Ovary (tissue), 3 donors: ENCODE data around the gene RAB10.

ENCODE experiments used
- EP300 ChIP-seq: sonication (generic); formaldehyde crosslinking; IDR thresholded peaks from one replicate; pipeline ENCODE4 v1.6.1; 2017; ENCODE audit warnings: antibody characterized with exemption
- POLR2A ChIP-seq: fragments of 450-650 bp; IDR thresholded peaks from one replicate; pipeline ENCODE4 v1.6.1; 2017; ENCODE audit warnings: antibody characterized with exemption, mild to moderate bottlenecking, moderate library complexity
- TF ChIP-seq, protein P1 (sequence below), 3 donors: fragments of 450-650 bp in 2 of 3; fragments of 200-600 bp in 1 of 3; IDR thresholded peaks; one replicate each; pipeline versions ENCODE4 v1.5.1 to v1.8.0; 2016 to 2022; ENCODE audit warnings: antibody characterized with exemption in 3 of 3, mild to moderate bottlenecking in 1 of 3
- donor health status: DM: no; HTN: no; CAD: no.

DNA sequence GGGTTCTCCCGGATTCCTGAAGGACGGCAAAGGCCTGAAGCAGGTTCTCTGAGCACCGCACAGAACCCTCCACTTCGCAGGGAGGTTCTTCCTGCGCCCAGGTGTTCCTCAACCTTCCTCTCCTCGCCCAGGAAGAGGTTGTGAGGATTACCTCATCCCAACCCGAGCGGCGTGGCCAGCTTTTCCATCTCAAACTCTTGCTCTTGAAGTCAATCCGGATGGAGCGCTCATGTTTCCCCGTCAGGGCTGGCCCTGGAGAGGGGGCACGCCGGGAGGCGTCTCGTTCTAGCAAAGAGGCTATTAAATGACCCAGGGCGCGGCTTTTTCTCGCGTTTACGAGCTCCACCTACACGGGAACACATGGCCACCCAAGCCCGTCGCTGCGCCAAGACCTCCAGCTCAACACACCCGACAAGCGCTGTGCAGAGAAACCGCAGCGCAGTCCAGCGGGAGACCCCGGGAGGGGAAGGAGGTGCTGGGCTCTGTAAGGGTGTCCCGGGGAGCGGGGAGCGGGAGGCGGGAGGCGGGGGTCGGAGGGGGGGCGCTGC is 540 bp upstream of the RAB10 start:
- TF ChIP-seq, protein P1, sequence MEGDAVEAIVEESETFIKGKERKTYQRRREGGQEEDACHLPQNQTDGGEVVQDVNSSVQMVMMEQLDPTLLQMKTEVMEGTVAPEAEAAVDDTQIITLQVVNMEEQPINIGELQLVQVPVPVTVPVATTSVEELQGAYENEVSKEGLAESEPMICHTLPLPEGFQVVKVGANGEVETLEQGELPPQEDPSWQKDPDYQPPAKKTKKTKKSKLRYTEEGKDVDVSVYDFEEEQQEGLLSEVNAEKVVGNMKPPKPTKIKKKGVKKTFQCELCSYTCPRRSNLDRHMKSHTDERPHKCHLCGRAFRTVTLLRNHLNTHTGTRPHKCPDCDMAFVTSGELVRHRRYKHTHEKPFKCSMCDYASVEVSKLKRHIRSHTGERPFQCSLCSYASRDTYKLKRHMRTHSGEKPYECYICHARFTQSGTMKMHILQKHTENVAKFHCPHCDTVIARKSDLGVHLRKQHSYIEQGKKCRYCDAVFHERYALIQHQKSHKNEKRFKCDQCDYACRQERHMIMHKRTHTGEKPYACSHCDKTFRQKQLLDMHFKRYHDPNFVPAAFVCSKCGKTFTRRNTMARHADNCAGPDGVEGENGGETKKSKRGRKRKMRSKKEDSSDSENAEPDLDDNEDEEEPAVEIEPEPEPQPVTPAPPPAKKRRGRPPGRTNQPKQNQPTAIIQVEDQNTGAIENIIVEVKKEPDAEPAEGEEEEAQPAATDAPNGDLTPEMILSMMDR (IDR thresholded peaks at IDR 0.05), result no peak
- no peak for TF ChIP-seq POLR2A
- TF ChIP-seq EP300, result no peak
